A549 (cell line): ENCODE results near the gene ZSCAN30. TPM values are rescaled to one million over a fixed set of nuclear protein-coding genes. Genes with fewer than 3 reads are reported as not detected.
"Not testable (repeated sequence)": the region's sequence is repeated elsewhere in the genome, so short reads cannot be mapped to it uniquely, and the experiment has no call there.

Experiments used
- ATAC-seq, 2 experiments: fragments of 200-7000 bp in 1 of 2; fragments of >200 bp in 1 of 2; cut with Nextera tagmentation in 1 of 2; cut with Tn5 transposase in 1 of 2; 3 replicates each; pipeline versions ENCODE4 v1.8.0 to v1.9.1; 2018 to 2020; ENCODE audit warnings: mild to moderate bottlenecking in 1 of 2, moderate library complexity in 1 of 2
- CTCF ChIA-PET: fragments of 300-600 bp; sonication (Branson Sonifier 250); formaldehyde crosslinking; extraction: SDS; loops from one replicate; lab custom pipeline; 2021; ENCODE audit warnings: antibody characterized with exemption, inconsistent platforms; lab: Yijun Ruan, JAX
- POLR2A ChIA-PET: fragments of 350-600 bp; formaldehyde crosslinking; extraction: SDS; loops from one replicate; lab custom pipeline; 2021; ENCODE audit warnings: antibody characterized with exemption, inconsistent platforms; lab: Yijun Ruan, JAX
- DNase-seq, 2 experiments: peaks; one replicate each; pipeline versions ENCODE4 v3.0.0 to v3.0.0-alpha.2; 2011 to 2016; ENCODE audit warnings: low read depth in 1 of 2, low spot score in 1 of 2
- FAIRE-seq: peaks from 2 replicates; lab custom pipeline; 2011; peaks lifted over from hg19 to GRCh38; lab: Jason Lieb, UNC
- H3K27ac ChIP-seq, 2 experiments: fragments of >200 bp; sonication (Bioruptor Twin); formaldehyde crosslinking; 3 replicates each; pipeline ENCODE4 v1.5.1; 2016 to 2017
- H3K4me1 ChIP-seq: fragments of >200 bp; sonication (Bioruptor Twin); formaldehyde crosslinking; 3 replicates; pipeline ENCODE4 v1.6.1; 2016
- H3K4me2 ChIP-seq: fragments of >200 bp; sonication (Bioruptor Twin); formaldehyde crosslinking; 3 replicates; pipeline ENCODE4 v1.6.1; 2016
- H3K4me3 ChIP-seq: fragments of >200 bp; sonication (Bioruptor Twin); formaldehyde crosslinking; 3 replicates; pipeline ENCODE4 v1.5.1; 2016
- H3K9me3 ChIP-seq: fragments of >200 bp; sonication (Bioruptor Twin); formaldehyde crosslinking; 3 replicates; pipeline ENCODE4 v1.6.1; 2016
- BHLHE40 ChIP-seq: IDR thresholded peaks from 2 replicates; pipeline ENCODE4 v1.6.1; 2012; ENCODE audit warnings: low read depth, low read length, inconsistent platforms
- CEBPB ChIP-seq, 2 experiments: fragments of >200 bp in 1 of 2; sonication (Bioruptor Twin) in 1 of 2; formaldehyde crosslinking in 1 of 2; IDR thresholded peaks; 2 replicates each; pipeline ENCODE4 v1.6.1; 2012 to 2016
- EHMT2 ChIP-seq: fragments of 200-600 bp; sonication (generic); IDR thresholded peaks from 2 replicates; pipeline ENCODE4 v1.6.1; 2016; ENCODE audit warnings: antibody characterized with exemption, low read depth, mild to moderate bottlenecking, moderate library complexity
- FOSB ChIP-seq: fragments of 250-450 bp; sonication (Bioruptor Pico); IDR thresholded peaks from 2 replicates; pipeline ENCODE4 v1.5.0; 2020; ENCODE audit warnings: mild to moderate bottlenecking, moderate library complexity
- HOXA7 ChIP-seq: fragments of 250-450 bp; sonication (Bioruptor Pico); IDR thresholded peaks from 2 replicates; pipeline ENCODE4 v1.5.0; 2020; ENCODE audit warnings: mild to moderate bottlenecking, moderate library complexity
- HOXB5 ChIP-seq: fragments of 250-450 bp; sonication (Bioruptor Pico); IDR thresholded peaks from 2 replicates; pipeline ENCODE4 v1.5.0; 2020; ENCODE audit warnings: mild to moderate bottlenecking, moderate library complexity
- JUN ChIP-seq, 2 experiments: fragments of >200 bp; sonication (Bioruptor Twin); formaldehyde crosslinking; IDR thresholded peaks; 2 replicates in 1 of 2; 3 replicates in 1 of 2; pipeline ENCODE4 v1.6.1; 2016 to 2017
- JUNB ChIP-seq: fragments of >200 bp; sonication (Bioruptor Twin); formaldehyde crosslinking; IDR thresholded peaks from 2 replicates; pipeline ENCODE4 v1.6.1; 2016
- MAFK ChIP-seq: fragments of 450-650 bp; IDR thresholded peaks from 2 replicates; pipeline ENCODE4 v1.6.1; 2014; ENCODE audit not compliant: partially characterized antibody
- MAZ ChIP-seq: fragments of 150-350 bp; IDR thresholded peaks from 2 replicates; pipeline ENCODE4 v1.6.1; 2014; ENCODE audit warnings: antibody characterized with exemption, low read depth, low read length, borderline replicate concordance
- NPAS2 ChIP-seq: fragments of 250-450 bp; sonication (Bioruptor Pico); IDR thresholded peaks from 2 replicates; pipeline ENCODE4 v1.8.0; 2022; ENCODE audit warnings: mild to moderate bottlenecking, moderate library complexity, borderline replicate concordance
- POLR2A ChIP-seq: IDR thresholded peaks from 2 replicates; pipeline ENCODE4 v1.6.1; 2012; ENCODE audit warnings: mild to moderate bottlenecking, low read length
- RAD21 ChIP-seq, 2 experiments: fragments of >200 bp in 1 of 2; sonication (Bioruptor Twin) in 1 of 2; formaldehyde crosslinking in 1 of 2; IDR thresholded peaks in 1 of 2; conservative IDR thresholded peaks in 1 of 2; 2 replicates in 1 of 2; 3 replicates in 1 of 2; pipeline ENCODE4 v1.6.1; 2012 to 2018; ENCODE audit warnings: inconsistent platforms in 1 of 2
- RCOR1 ChIP-seq: fragments of 150-350 bp; IDR thresholded peaks from 2 replicates; pipeline ENCODE4 v1.6.1; 2014; ENCODE audit warnings: antibody characterized with exemption, low read length, low read depth
- SREBF2 ChIP-seq: fragments of 450-650 bp; IDR thresholded peaks from 2 replicates; pipeline ENCODE4 v1.6.1; 2014; ENCODE audit warnings: mild to moderate bottlenecking, moderate library complexity
- TFCP2L1 ChIP-seq: fragments of 250-450 bp; sonication (Bioruptor Pico); IDR thresholded peaks from 2 replicates; pipeline ENCODE4 v1.5.0; 2021; ENCODE audit warnings: mild to moderate bottlenecking
- WGBS: methylation state at CpG from one replicate; pipeline ENCODE4 v1.1.6; 2017; ENCODE audit errors: missing lambda C conversion rate; 5-methylcytosine and 5-hydroxymethylcytosine counted together
- polyA plus RNA-seq, 4 experiments: library from polyadenylated mRNA; depleted of rRNA in 3 of 4; stranded (reverse); fragments of >200 nt; fragmentation: RNase III in 1 of 4; extraction: RNeasy Plus Mini Kit Qiagen cat#74134 plus additional on column Dnase treatment in 1 of 4; gene quantifications; 2 replicates in 3 of 4; 3 replicates in 1 of 4; pipeline ENCODE4 v1.2.3, GENCODE V29; 2011 to 2017
- TF ChIP-seq, protein P1 (sequence below): fragments of >200 bp; sonication (Bioruptor Twin); formaldehyde crosslinking; IDR thresholded peaks from 3 replicates; pipeline ENCODE4 v1.6.1; 2016
- TF ChIP-seq, protein P2 (sequence below): fragments of 250-450 bp; sonication (Bioruptor Pico); IDR thresholded peaks from 2 replicates; pipeline ENCODE4 v1.5.0; 2020; ENCODE audit warnings: low read depth, mild to moderate bottlenecking, moderate library complexity

The ZSCAN30 gene
- polyA plus RNA-seq, 2 of the 4 experiments (the other 2 are of a cell fraction) = 2.9 to 3.0 TPM

DNA sequence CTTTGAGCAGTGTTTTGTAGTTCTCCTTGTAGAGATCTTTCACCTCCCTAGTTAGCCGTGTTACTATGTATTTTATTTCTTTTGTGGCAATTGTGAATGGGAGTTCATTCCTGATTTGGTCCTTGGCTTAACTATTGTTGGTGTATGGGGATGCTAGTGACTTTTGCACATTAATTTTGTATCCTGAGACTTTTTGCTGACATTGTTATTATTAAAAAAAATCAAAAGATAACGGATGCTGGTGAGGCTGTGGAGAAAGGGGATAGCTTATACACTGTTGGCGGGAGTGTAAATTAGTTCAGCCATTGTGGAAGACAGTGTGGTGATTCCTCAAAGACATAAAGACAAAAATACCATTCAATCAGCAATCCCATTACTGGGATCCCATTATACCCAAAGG, 66.2 kb downstream of the ZSCAN30 start:
- Histone ChIP-seq H3K27ac (no peak overlapping the region), H3K9me3 (no peaks in the 10 kb centered on the region), H3K4me2 (no peak overlapping the region), H3K4me1 (no peaks in the 10 kb centered on the region), H3K4me3 (no peak overlapping the region)
- ATAC-seq = no peak
- no peak for FAIRE-seq
- ChIA-PET CTCF (no interaction called here), POLR2A (no interaction called here)
- DNase-seq = no peak
- 43% methylated on average over 3 of the region's 3 CpGs for WGBS
- TF ChIP-seq RAD21 (conservative IDR thresholded peaks at IDR 0.05 in 1 of 2, IDR thresholded peaks at IDR 0.05 in 1 of 2) = no peak
- TF ChIP-seq TFCP2L1 (CRISPR knock-in tag) = no peak
- peak; percentile 43 for TF ChIP-seq MAFK
- no peak for TF ChIP-seq MAZ
- no peak for TF ChIP-seq CEBPB (IDR thresholded peaks at IDR 0.05)

DNA sequence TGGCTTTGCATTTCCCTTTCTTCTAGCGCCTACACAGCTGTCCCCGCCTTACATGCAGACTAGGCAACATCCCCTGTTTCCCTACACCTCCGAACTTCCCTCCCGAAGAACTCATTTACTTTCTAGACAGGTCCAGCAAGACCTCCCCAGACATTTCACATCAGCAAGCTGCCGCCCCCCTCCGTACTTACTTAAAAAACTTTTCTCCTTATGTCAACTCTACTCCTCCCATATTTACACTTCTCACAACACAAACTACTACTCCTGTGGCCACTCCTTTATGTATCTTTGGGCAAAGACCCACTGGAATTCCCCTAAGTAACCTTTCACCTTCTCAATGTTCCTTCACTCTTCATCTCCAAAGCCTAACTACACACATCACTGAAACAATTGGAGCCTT, 69.6 kb downstream of the ZSCAN30 start:
- Histone ChIP-seq H3K4me2 (no peak overlapping the region), H3K4me3 (no peak overlapping the region), H3K4me1 (no peaks in the 10 kb centered on the region), H3K27ac (no peak overlapping the region), H3K9me3 (no peaks in the 10 kb centered on the region)
- DNase-seq = peak in 1 of 2 experiments; percentile 2
- TF ChIP-seq EHMT2 (no peak), RCOR1 (no peak), FOSB (CRISPR knock-in tag) (no peak), MAFK (no peak), POLR2A (no peak), TFCP2L1 (CRISPR knock-in tag) (no peak), BHLHE40 (no peak), JUN (IDR thresholded peaks at IDR 0.05) (no peak), MAZ (no peak), SREBF2 (no peak), HOXA7 (CRISPR knock-in tag) (no peak), NPAS2 (no peak), JUNB (no peak), HOXB5 (CRISPR knock-in tag) (no peak)
- TF ChIP-seq, protein P1, sequence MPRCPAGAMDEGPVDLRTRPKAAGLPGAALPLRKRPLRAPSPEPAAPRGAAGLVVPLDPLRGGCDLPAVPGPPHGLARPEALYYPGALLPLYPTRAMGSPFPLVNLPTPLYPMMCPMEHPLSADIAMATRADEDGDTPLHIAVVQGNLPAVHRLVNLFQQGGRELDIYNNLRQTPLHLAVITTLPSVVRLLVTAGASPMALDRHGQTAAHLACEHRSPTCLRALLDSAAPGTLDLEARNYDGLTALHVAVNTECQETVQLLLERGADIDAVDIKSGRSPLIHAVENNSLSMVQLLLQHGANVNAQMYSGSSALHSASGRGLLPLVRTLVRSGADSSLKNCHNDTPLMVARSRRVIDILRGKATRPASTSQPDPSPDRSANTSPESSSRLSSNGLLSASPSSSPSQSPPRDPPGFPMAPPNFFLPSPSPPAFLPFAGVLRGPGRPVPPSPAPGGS = no peak
- TF ChIP-seq, protein P2, sequence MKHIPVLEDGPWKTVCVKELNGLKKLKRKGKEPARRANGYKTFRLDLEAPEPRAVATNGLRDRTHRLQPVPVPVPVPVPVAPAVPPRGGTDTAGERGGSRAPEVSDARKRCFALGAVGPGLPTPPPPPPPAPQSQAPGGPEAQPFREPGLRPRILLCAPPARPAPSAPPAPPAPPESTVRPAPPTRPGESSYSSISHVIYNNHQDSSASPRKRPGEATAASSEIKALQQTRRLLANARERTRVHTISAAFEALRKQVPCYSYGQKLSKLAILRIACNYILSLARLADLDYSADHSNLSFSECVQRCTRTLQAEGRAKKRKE (CRISPR knock-in tag) = no peak
- no peak for ATAC-seq
- no peak for FAIRE-seq
- ChIA-PET CTCF (interaction anchor here (0.7 kb wide), 1 partner anchor 10 kb away, joined by 3 read pairs; no protein-coding TSS in a partner anchor), POLR2A (no interaction called here)
- 51% methylated on average over 6 of the region's 6 CpGs for WGBS

DNA sequence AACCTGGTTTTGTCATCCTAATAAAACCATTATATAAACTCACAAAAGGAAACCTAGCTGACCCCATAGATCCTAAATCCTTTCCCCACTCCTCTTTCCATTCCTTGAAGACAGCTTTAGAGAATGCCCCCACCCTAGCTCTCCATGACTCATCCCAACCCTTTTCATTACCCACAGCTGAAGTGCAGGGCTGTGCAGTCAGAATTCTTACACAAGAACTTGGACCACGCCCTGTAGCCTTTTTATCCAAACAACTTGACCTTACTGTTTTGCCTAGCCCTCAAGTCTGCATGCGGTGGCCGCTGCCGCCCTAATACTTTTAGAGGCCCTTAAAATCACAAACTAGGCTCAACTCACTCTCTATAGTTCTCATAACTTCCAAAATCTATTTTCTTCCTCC, 70.7 kb downstream of the ZSCAN30 start:
- WGBS = 69% methylated on average over 4 of the region's 4 CpGs
- H3K4me1 ChIP-seq, ATAC-seq, FAIRE-seq, H3K9me3 ChIP-seq, POLR2A ChIA-PET, CTCF ChIA-PET, H3K27ac ChIP-seq, DNase-seq, H3K4me2 ChIP-seq, H3K4me3 ChIP-seq: not testable (repeated sequence)

DNA sequence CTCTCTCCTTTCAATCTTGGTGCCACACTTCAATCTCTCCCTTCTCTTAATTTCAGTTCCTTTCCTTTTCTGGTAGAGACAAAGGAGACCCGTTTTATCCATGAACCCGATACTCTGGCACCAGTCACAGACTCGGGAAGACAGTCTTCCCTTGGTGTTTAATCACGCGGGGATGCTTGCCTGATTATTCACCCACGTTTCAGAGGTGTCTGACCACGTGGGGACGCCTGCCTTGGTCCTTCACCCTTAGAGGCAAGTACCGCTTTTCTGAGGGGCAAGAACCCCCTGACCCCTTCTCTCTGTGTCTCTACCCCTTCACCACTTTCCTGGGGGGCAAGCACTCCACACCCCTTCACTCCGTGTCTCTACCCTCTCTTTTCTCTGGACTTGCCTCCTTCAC, 73.4 kb downstream of the ZSCAN30 start:
- FAIRE-seq, H3K4me3 ChIP-seq, H3K4me2 ChIP-seq, H3K27ac ChIP-seq, POLR2A ChIA-PET, DNase-seq, H3K4me1 ChIP-seq, CTCF ChIA-PET, H3K9me3 ChIP-seq, ATAC-seq: not testable (repeated sequence)
- 57% methylated on average over 10 of the region's 10 CpGs for WGBS
